HEK293 (cell line): ENCODE data around the gene WNK3.

Experiments
- CTCF ChIA-PET: fragments of 350-600 bp; formaldehyde crosslinking; extraction: SDS; loops from one replicate; lab custom pipeline; 2021; ENCODE audit warnings: antibody characterized with exemption; lab: Yijun Ruan, JAX
- POLR2A ChIA-PET: fragments of 300-600 bp; formaldehyde crosslinking; extraction: SDS; loops from one replicate; lab custom pipeline; 2020; ENCODE audit warnings: antibody characterized with exemption, inconsistent platforms; lab: Yijun Ruan, JAX
- H3K27ac ChIP-seq: fragments of 200-500 bp; sonication (Bioruptor generic); 2 replicates; pipeline ENCODE4 v1.5.1; 2014; ENCODE audit warnings: low read depth, low read length, control low read depth, inconsistent platforms; ENCODE audit errors: extremely low read depth
- H3K36me3 ChIP-seq, 2 experiments: fragments of 200-500 bp in 1 of 2; sonication (Bioruptor generic) in 1 of 2; 1 replicate in 1 of 2; 2 replicates in 1 of 2; pipeline ENCODE4 v1.5.1; 2014 to 2017; ENCODE audit warnings: inconsistent platforms in 2 of 2, low read length in 2 of 2; ENCODE audit not compliant: control insufficient read depth in 2 of 2, insufficient read depth in 1 of 2
- H3K4me1 ChIP-seq: fragments of 200-500 bp; sonication (Bioruptor generic); 2 replicates; pipeline ENCODE4 v1.5.1; 2014; ENCODE audit warnings: mild to moderate bottlenecking, low read length, inconsistent platforms; ENCODE audit not compliant: control insufficient read depth, insufficient read depth
- H3K4me3 ChIP-seq: 2 replicates; pipeline ENCODE4 v1.5.1; 2011; ENCODE audit warnings: low read depth, mild to moderate bottlenecking, control low read depth, low read length, moderate library complexity
- H3K9me3 ChIP-seq: fragments of 200-500 bp; sonication (Bioruptor generic); 2 replicates; pipeline ENCODE4 v1.5.1; 2014; ENCODE audit warnings: low read depth, low read length, inconsistent platforms; ENCODE audit not compliant: control insufficient read depth, insufficient read depth
- HOXC10 ChIP-seq: sonication (generic); formaldehyde crosslinking; IDR thresholded peaks from 2 replicates; pipeline ENCODE4 v1.8.1; 2023; ENCODE audit warnings: mild to moderate bottlenecking, missing genetic modification reagents
- ZBTB8A ChIP-seq: fragments of 450-650 bp; formaldehyde crosslinking; IDR thresholded peaks from 2 replicates; pipeline ENCODE4 v1.5.1; 2016; ENCODE audit warnings: missing biosample characterization, missing genetic modification characterization
- ZNF140 ChIP-seq: fragments of 450-650 bp; formaldehyde crosslinking; IDR thresholded peaks from 2 replicates; pipeline ENCODE4 v1.5.1; 2016; ENCODE audit warnings: missing biosample characterization, missing genetic modification characterization
- ZNF214 ChIP-seq: fragments of 450-650 bp; formaldehyde crosslinking; IDR thresholded peaks from 2 replicates; pipeline ENCODE4 v1.5.1; 2017; ENCODE audit warnings: missing biosample characterization, mild to moderate bottlenecking, missing genetic modification characterization, borderline replicate concordance
- ZNF274 ChIP-seq, 2 experiments: fragments of 200-500 bp in 1 of 2; fragments of 450-650 bp in 1 of 2; sonication (Bioruptor generic) in 1 of 2; formaldehyde crosslinking in 1 of 2; IDR thresholded peaks; 2 replicates each; pipeline versions ENCODE4 v1.5.1 to v1.6.1; 2014 to 2016; ENCODE audit warnings: borderline replicate concordance in 1 of 2, inconsistent platforms in 1 of 2, low read length in 1 of 2, missing biosample characterization in 1 of 2, missing genetic modification characterization in 1 of 2
- ZNF354C ChIP-seq: fragments of 450-650 bp; formaldehyde crosslinking; IDR thresholded peaks from 2 replicates; pipeline ENCODE4 v1.5.1; 2016; ENCODE audit warnings: missing biosample characterization, missing genetic modification characterization, low read depth, borderline replicate concordance
- ZNF404 ChIP-seq: fragments of 450-650 bp; formaldehyde crosslinking; IDR thresholded peaks from 2 replicates; pipeline ENCODE4 v1.5.1; 2017; ENCODE audit warnings: missing biosample characterization, missing genetic modification characterization
- ZNF530 ChIP-seq: fragments of 450-650 bp; formaldehyde crosslinking; IDR thresholded peaks from 2 replicates; pipeline ENCODE4 v1.5.1; 2016; ENCODE audit warnings: low read depth, missing biosample characterization, missing genetic modification characterization
- ZNF658 ChIP-seq: fragments of 450-650 bp; formaldehyde crosslinking; IDR thresholded peaks from 2 replicates; pipeline ENCODE4; 2016; ENCODE audit warnings: missing biosample characterization, missing genetic modification characterization
- ZNF837 ChIP-seq: fragments of 450-650 bp; formaldehyde crosslinking; IDR thresholded peaks from 2 replicates; pipeline ENCODE4 v1.5.1; 2016; ENCODE audit warnings: missing biosample characterization, missing genetic modification characterization
- TF ChIP-seq, protein P1 (sequence below): fragments of 450-650 bp; formaldehyde crosslinking; IDR thresholded peaks from 2 replicates; pipeline ENCODE4 v1.5.1; 2016; ENCODE audit warnings: missing biosample characterization, missing genetic modification characterization
- TF ChIP-seq, protein P2 (sequence below): fragments of 450-650 bp; IDR thresholded peaks from 2 replicates; pipeline ENCODE4 v1.5.1; 2018; ENCODE audit warnings: missing biosample characterization, mild to moderate bottlenecking, missing genetic modification characterization
- TF ChIP-seq, protein P3 (sequence below): fragments of 450-650 bp; formaldehyde crosslinking; IDR thresholded peaks from 2 replicates; pipeline ENCODE4 v1.5.1; 2016; ENCODE audit warnings: missing biosample characterization, missing genetic modification characterization
- TF ChIP-seq, protein P4 (sequence below): fragments of 450-650 bp; formaldehyde crosslinking; IDR thresholded peaks from 2 replicates; pipeline ENCODE4 v1.5.1; 2016; ENCODE audit warnings: missing biosample characterization, missing genetic modification characterization
- TF ChIP-seq, protein P5 (sequence below): fragments of 450-650 bp; formaldehyde crosslinking; IDR thresholded peaks from 2 replicates; pipeline ENCODE4 v1.5.1; 2016; ENCODE audit warnings: missing biosample characterization, missing genetic modification characterization

WNK3 gene

DNA sequence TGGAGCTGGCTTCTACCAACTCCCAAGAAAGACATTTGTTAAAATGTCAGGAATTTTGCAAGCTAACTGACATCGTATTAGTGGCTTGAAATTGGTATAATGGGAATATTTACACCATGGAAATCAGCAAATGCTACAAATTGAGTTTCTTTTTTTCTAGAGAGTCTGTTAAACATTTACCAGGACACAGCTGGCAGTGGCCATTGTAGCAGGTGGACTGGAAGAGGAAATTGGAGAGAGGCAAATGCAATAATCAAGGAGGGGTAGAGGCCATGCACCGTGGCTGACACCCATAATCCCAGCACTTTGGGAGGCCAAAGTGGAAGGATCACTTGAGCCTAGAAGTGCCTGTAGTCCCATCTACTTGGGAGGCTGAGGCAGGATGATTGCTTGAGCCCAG lies 49.4 kb upstream of the WNK3 start:
- ChIA-PET POLR2A (interaction anchor here (0.7 kb wide), 1 partner anchor 211 kb away, joined by 6 read pairs; no protein-coding TSS in a partner anchor), CTCF (interaction anchor here (0.5 to 0.6 kb wide), 2 partner anchors 63 to 212 kb away, joined by 4 to 5 read pairs; no protein-coding TSS in a partner anchor)
- Histone ChIP-seq H3K9me3 (no peaks in the 10 kb centered on the region), H3K4me3 (no peak overlapping the region), H3K4me1 (no peaks in the 10 kb centered on the region), H3K27ac (no peak overlapping the region), H3K36me3 (no peaks in the 10 kb centered on the region)
- TF ChIP-seq, protein P1, sequence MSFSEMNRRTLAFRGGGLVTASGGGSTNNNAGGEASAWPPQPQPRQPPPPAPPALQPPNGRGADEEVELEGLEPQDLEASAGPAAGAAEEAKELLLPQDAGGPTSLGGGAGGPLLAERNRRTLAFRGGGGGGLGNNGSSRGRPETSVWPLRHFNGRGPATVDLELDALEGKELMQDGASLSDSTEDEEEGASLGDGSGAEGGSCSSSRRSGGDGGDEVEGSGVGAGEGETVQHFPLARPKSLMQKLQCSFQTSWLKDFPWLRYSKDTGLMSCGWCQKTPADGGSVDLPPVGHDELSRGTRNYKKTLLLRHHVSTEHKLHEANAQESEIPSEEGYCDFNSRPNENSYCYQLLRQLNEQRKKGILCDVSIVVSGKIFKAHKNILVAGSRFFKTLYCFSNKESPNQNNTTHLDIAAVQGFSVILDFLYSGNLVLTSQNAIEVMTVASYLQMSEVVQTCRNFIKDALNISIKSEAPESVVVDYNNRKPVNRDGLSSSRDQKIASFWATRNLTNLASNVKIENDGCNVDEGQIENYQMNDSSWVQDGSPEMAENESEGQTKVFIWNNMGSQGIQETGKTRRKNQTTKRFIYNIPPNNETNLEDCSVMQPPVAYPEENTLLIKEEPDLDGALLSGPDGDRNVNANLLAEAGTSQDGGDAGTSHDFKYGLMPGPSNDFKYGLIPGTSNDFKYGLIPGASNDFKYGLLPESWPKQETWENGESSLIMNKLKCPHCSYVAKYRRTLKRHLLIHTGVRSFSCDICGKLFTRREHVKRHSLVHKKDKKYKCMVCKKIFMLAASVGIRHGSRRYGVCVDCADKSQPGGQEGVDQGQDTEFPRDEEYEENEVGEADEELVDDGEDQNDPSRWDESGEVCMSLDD (tag by site-specific recombination): no peak
- TF ChIP-seq, protein P2, sequence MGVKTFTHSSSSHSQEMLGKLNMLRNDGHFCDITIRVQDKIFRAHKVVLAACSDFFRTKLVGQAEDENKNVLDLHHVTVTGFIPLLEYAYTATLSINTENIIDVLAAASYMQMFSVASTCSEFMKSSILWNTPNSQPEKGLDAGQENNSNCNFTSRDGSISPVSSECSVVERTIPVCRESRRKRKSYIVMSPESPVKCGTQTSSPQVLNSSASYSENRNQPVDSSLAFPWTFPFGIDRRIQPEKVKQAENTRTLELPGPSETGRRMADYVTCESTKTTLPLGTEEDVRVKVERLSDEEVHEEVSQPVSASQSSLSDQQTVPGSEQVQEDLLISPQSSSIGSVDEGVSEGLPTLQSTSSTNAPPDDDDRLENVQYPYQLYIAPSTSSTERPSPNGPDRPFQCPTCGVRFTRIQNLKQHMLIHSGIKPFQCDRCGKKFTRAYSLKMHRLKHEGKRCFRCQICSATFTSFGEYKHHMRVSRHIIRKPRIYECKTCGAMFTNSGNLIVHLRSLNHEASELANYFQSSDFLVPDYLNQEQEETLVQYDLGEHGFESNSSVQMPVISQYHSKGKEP (tag by site-specific recombination): no peak

DNA sequence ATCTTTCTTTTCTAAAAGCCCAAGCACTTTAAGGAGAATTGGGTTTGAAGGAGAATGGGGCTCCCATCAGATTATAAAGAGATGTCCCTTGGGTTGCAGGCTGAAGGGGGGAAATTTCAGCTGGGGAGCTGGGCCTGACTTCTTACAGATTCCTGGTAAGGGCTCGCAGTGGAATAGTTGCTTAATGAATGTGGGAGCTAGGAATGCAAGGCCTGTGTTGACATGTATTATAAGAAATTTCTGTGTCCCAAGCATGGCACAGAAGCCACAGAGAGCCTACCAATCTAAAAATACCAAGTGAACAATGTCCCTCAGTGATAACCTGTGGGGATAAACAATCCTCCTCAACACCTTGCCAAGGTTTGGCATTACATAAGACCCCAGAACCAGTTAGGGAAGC lies 39.3 kb upstream of the WNK3 start:
- Histone ChIP-seq H3K9me3 (no peaks in the 10 kb centered on the region), H3K4me1 (no peaks in the 10 kb centered on the region), H3K36me3 (no peaks in the 10 kb centered on the region), H3K4me3 (no peak overlapping the region), H3K27ac (no peak overlapping the region)
- ChIA-PET POLR2A (no interaction called here), CTCF (no interaction called here)
- TF ChIP-seq ZNF404 (tag by site-specific recombination): no peak
- TF ChIP-seq ZNF837 (tag by site-specific recombination): no peak
- no peak for TF ChIP-seq ZNF658
- TF ChIP-seq, protein P3, sequence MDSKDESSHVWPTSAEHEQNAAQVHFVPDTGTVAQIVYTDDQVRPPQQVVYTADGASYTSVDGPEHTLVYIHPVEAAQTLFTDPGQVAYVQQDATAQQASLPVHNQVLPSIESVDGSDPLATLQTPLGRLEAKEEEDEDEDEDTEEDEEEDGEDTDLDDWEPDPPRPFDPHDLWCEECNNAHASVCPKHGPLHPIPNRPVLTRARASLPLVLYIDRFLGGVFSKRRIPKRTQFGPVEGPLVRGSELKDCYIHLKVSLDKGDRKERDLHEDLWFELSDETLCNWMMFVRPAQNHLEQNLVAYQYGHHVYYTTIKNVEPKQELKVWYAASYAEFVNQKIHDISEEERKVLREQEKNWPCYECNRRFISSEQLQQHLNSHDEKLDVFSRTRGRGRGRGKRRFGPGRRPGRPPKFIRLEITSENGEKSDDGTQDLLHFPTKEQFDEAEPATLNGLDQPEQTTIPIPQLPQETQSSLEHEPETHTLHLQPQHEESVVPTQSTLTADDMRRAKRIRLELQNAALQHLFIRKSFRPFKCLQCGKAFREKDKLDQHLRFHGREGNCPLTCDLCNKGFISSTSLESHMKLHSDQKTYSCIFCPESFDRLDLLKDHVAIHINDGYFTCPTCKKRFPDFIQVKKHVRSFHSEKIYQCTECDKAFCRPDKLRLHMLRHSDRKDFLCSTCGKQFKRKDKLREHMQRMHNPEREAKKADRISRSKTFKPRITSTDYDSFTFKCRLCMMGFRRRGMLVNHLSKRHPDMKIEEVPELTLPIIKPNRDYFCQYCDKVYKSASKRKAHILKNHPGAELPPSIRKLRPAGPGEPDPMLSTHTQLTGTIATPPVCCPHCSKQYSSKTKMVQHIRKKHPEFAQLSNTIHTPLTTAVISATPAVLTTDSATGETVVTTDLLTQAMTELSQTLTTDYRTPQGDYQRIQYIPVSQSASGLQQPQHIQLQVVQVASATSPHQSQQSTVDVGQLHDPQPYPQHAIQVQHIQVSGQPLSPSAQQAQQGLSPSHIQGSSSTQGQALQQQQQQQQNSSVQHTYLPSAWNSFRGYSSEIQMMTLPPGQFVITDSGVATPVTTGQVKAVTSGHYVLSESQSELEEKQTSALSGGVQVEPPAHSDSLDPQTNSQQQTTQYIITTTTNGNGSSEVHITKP (tag by site-specific recombination): no peak
- no peak for TF ChIP-seq ZNF530 (tag by site-specific recombination)
- TF ChIP-seq, protein P4, sequence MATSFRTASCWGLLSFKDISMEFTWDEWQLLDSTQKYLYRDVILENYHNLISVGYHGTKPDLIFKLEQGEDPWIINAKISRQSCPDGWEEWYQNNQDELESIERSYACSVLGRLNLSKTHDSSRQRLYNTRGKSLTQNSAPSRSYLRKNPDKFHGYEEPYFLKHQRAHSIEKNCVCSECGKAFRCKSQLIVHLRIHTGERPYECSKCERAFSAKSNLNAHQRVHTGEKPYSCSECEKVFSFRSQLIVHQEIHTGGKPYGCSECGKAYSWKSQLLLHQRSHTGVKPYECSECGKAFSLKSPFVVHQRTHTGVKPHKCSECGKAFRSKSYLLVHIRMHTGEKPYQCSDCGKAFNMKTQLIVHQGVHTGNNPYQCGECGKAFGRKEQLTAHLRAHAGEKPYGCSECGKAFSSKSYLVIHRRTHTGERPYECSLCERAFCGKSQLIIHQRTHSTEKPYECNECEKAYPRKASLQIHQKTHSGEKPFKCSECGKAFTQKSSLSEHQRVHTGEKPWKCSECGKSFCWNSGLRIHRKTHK: no peak
- TF ChIP-seq ZNF140 (tag by site-specific recombination): no peak
- no peak for TF ChIP-seq ZNF354C (tag by site-specific recombination)
- TF ChIP-seq ZNF274 (IDR thresholded peaks at IDR 0.05; ENCODE audit: low read length): no peak
- no peak for TF ChIP-seq ZNF274 (tag by site-specific recombination; IDR thresholded peaks at IDR 0.05; ENCODE audit: borderline replicate concordance)
- no peak for TF ChIP-seq ZNF214 (tag by site-specific recombination)
- TF ChIP-seq, protein P5, sequence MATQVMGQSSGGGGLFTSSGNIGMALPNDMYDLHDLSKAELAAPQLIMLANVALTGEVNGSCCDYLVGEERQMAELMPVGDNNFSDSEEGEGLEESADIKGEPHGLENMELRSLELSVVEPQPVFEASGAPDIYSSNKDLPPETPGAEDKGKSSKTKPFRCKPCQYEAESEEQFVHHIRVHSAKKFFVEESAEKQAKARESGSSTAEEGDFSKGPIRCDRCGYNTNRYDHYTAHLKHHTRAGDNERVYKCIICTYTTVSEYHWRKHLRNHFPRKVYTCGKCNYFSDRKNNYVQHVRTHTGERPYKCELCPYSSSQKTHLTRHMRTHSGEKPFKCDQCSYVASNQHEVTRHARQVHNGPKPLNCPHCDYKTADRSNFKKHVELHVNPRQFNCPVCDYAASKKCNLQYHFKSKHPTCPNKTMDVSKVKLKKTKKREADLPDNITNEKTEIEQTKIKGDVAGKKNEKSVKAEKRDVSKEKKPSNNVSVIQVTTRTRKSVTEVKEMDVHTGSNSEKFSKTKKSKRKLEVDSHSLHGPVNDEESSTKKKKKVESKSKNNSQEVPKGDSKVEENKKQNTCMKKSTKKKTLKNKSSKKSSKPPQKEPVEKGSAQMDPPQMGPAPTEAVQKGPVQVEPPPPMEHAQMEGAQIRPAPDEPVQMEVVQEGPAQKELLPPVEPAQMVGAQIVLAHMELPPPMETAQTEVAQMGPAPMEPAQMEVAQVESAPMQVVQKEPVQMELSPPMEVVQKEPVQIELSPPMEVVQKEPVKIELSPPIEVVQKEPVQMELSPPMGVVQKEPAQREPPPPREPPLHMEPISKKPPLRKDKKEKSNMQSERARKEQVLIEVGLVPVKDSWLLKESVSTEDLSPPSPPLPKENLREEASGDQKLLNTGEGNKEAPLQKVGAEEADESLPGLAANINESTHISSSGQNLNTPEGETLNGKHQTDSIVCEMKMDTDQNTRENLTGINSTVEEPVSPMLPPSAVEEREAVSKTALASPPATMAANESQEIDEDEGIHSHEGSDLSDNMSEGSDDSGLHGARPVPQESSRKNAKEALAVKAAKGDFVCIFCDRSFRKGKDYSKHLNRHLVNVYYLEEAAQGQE (tag by site-specific recombination): no peak
- TF ChIP-seq, protein P2 (tag by site-specific recombination): no peak
- TF ChIP-seq ZBTB8A (tag by site-specific recombination): no peak
- TF ChIP-seq HOXC10 (CRISPR knock-in tag): no peak
